Activated CD4-positive, CD25-positive, alpha-beta regulatory T cell treated with anti-CD3 and anti-CD28 coated beads, Interleukin-2, amount 50 U/mL, for 24 hours (primary cell): ENCODE results near the gene C22orf31.

Source experiments
- ATAC-seq, 2 donors: fragments of 150-1000 bp; cut with Tn5 transposase; one replicate each; pipeline ENCODE4 v1.10.0; 2021; ENCODE audit warnings: mild to moderate bottlenecking in 1 of 2, moderate library complexity in 1 of 2

The C22orf31 gene

DNA sequence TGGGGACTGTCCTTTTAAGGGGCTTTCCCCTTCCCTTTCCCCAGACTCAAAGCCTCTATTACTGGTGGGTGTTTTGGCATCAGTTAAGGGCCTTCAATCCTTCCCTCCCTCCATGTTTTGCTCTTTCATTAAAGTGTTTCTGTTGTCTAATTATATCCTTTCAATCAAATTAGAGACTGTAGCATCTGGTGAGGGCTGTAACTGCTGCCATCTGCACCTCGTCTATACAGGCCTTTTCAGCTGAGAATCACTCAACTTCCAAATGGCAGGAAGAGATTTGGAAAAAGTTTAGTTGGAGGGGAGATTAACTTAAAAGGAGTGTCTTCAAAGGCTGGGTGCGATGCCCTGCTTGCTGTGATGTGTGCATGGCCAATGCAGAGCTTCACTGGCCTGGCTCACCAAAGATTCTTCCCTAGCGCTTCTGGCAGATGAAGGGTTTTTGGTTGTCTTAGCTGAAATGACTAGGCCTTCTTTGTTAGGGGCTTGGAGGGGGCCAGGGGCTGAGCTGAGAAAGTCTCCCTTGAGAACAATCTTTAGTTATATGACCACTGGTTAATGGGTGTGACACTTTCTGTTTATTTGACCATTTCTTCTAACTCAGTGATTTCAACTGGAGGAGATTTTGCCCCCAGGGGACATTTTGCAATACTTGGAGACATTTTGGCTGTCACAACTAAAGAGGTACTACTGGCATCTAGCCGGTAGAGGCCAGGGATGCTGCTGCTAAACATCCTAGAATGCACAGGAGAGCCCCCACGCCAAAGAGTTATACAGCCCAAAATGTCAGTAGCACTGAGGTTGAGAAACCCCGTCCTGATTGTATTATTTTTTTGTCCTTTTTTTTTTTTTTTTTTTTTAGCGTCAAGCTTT is 18.7 kb upstream of the C22orf31 start:
- ATAC-seq = no peak

DNA sequence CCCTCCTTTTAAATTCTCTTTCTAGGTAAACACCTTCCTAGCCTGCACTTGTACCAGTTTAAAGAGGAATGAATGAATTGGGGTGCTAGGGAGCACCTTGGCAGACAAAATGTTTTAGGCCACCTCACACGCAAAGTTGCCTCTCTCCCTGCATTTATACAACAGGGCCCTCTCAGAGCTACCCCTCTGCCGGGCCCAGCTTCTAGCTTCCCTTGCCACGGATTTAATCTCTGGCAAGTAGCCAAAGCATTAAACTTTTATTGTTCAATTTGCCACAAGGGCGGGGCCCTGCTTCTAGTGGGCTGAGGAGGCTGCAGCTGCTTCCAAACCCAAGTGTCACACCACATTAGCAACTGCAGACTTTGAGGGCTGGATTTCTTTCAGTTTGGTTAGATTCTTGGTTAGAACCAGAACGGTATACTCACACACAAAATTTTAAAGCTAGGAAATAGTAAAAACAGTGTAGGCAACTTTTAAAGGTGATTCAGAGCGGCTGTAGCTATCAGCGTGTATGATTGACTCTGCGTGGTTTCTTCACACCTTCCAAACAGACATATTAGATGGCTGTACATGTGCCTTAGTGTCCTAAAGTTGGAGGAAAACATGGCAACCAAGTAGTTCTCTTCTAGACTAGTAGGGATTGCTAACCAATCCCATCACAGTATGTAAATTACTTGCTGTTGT is 17.7 kb upstream of the C22orf31 start:
- ATAC-seq = no peak

GRCh38 chr22:29078869-29079207 is 17.2 kb upstream of the C22orf31 start:
- ATAC-seq = no peak

- ATAC-seq = no peak
Observed at GRCh38 chr22:29078036-29078868, 16.6 kb upstream of the C22orf31 start.

DNA sequence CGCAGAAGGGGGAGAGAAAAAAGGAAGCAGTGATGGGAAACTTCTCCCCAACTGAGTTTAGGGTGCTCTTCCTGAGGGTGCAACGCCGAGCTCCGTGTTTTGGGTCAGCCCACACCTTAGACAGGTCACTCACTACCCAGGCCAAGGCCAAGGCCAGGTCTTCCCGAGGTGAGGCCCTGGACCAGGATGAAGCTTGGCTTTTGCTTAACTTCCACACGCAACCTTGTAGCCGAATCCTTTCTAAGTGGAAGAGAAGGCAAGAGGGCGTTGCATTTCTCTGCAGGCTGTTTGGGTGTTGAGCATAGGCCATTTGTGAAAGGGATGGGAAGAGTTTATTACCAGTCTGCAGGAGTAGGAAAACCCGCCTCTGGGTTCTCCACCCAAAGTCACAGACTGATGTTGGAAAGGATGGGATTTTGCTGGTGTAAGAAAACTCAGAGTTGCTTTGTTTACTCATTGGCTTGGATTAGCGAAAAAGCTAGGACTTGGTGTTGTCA is 12.7 kb upstream of the C22orf31 start:
- no peak for ATAC-seq

- ATAC-seq = no peak
Observed at GRCh38 chr22:29073618-29074275, 12.1 kb upstream of the C22orf31 start.

DNA sequence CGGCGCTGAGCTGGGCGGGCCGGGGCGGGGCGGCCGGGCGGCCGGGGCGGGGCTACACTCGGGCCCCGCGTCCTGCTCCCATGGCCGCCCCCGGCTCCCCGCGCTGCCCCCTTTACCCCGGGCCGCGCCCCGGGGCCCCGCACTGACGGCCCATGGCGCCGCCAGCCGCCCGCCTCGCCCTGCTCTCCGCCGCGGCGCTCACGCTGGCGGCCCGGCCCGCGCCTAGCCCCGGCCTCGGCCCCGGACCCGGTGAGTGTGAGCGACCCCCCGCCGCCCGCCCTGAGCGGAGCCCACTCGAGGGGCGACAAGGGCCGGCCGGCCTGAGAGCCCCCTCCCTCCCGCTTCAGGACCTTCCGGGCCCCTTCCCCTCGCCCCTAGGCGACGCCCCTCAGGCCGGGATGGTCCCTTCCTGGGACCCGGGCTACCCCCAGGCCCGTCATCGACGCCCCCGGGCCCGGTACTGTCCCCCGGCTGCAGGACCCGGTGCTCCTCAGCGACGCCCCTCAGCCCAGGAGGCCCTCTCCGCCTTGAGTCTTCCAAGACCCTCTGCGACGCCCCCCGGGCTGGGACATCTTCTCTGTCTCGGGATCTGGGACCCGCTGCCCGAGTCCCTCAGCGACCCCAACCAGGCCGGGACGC is 11.5 kb upstream of the C22orf31 start, which contains the start of gene KREMEN1:
KREMEN1 (plus strand) TSS at position 57 of the 639 bp plus-strand sequence; CDS start at position 153, 96 bp downstream.
- ATAC-seq = no peak

GRCh38 chr22:29072193-29072978 is 10.8 kb upstream of the C22orf31 start:
- peak; percentile 94 to 96 for ATAC-seq

DNA sequence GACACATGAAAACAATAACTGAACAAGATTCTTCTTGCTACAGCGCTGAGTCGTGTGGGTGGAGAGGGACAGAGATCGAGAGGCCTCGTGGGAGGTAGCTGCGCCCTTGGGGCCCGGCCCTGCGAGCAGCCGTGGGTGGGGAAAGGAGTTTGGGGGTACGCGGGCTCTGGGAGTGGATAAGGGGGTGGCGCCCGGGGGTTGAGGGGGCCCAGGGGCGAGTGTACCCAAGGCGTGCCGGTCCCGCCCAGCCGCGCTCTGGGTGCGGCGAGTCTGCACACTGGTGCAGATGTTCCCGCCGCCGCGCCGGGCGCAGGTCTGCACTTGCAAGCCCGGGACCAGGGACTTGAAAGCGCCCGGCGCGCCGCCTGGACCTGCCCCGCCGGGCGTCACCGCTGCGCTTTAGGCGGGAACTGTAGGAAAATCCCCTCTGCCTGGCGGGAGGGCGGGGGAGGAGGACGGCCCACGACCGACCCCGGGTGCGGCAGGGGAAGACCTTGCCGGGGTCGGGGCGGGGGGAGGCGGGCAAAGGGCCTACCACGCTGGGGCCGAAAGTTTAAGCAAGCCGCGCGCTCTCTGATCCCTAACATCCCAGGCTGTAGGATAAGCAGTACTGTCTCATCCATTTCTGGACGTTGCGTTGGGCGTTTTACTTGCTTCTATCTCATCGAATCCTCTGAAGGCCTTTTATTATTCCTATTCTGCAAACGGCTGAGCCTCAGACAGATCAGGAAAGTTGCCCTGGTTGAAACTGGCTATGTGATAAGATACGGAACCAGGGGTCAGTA is 9.8 kb upstream of the C22orf31 start:
- no peak for ATAC-seq

GRCh38 chr22:29070490-29070889 is 8.9 kb upstream of the C22orf31 start:
- no peak for ATAC-seq

GRCh38 chr22:29069463-29069862 is 7.8 kb upstream of the C22orf31 start:
- no peak for ATAC-seq

DNA sequence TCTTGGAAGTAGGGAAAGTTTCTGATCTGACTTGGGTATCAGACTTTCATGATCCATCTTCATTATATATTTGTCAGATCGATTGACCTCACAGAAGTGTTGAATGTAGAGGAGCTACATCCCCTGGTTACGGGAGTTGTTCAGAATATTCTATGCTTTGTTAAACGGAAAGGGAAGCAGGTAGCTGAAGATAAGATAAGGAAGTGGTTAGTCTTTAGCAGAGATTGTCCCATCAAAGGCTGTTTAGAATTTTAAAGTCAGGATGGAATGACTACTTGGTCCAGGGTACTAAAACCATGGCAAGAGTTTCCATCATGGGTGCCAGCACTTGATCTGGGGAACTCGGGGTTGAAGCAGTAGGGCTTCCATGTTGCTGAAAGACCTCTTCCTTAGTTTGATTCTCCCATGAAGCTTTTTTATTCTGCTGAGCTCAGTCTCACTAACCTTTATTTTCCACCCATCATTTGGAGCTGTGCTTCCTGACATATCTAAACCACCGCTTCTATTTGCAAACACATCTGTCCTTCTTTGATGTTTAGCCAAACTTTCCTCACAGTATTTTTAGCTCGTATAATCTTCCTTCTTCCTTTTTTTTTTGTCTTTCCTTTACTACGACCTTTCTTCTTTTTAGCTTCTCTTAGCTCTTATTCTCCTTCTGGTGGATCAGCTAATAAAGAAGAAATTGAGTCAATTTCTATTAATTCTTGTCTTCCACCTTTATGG is 4.0 kb upstream of the C22orf31 start:
- no peak for ATAC-seq

- ATAC-seq = no peak
Observed at GRCh38 chr22:29062286-29062821, 723 bp upstream of the C22orf31 start.

DNA sequence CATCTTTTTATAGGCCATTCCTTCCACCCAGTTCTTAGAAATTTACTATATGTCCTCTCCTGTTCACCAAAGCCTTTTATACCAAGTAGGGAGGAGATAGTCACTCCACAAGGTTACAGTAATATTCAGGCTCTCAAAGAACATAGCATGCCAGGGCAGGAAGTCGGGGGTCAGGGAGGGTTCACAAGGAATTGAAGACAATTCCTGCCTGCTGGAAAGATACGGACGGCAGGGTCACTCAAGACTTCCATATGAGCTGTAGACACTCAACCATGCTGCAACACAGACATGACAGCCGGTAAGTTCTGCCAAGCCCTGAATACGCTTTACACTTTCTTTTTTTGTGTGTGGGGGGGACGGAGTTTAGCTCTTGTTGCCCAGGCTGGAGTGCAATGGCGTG is 700 bp downstream of the C22orf31 start:
- no peak for ATAC-seq

GRCh38 chr22:29060251-29060869 is 1.3 kb downstream of the C22orf31 start:
- ATAC-seq = no peak

GRCh38 chr22:29056472-29056871 is 5.2 kb downstream of the C22orf31 start:
- ATAC-seq = no peak

GRCh38 chr22:29055192-29055830 is 6.3 kb downstream of the C22orf31 start:
- ATAC-seq = no peak

DNA sequence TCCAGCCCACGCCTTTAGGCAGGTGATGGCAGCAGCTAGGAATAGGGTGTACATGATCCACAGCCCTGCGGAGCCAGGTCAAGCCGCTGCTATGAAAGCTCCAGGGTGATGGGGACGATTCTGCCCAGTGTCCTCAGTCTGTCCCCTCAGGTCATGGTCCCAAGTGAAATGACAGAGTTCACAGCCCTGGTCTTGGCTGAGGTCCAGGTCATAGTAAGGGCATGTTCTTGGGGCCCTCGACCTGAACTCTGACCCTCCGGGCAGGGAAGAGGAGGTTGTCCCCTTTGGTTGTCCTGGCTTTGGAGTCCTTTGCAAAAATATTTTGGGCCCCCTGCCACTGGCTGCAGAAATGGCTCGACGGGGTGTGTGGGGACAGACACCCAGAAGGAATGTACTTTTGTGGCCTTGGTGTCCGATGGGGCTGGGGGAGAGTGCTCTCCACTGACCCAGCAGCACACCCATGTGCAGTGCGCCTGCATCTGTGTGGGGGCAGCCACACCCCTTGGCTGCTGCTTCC is 7.3 kb downstream of the C22orf31 start:
- ATAC-seq = no peak
